HG03139 (cell line): Measurements from ENCODE around the gene LRCH3.

Source experiments
- ATAC-seq: cut with Tn5 transposase; IDR thresholded peaks from one replicate; pipeline ENCODE4 v1.9.1; 2021; ENCODE audit not compliant: unreplicated experiment

LRCH3 gene

DNA sequence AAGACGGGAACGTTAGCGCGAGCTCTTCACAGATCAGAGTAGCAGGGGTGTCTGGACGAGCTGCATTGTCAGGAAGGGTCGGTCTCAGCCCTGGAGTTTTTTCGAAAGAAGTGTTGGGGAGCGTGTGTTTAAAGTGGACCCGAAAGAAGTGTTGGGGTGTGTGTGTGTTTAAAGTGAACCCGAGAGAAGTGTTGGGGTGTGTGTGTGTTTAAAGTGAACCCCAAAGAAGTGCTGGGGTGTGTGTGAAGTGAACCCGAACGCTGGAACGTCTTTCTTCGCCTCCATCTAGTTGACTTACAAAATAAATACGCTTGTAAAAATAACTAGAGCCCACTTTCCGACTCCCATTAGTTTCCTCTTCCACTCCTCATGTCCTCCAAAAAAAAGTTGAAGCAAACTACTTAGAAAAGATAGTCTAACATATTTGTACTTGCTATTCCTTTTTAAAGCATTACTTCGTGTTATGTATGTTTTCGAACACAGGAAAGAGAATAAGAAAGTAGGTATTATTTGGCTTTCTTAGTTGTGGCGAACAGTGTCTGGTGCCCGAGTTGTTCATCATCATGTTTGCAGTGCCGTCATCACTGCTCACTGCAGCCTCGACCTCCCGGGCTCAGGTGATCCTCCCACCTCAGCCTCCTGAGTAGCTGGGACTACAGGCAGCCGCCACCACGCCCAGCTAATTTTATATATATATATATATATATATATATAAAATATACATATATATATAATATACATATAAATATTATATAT lies 1.0 kb downstream of the LRCH3 start:
- ATAC-seq = peak; percentile 18

DNA sequence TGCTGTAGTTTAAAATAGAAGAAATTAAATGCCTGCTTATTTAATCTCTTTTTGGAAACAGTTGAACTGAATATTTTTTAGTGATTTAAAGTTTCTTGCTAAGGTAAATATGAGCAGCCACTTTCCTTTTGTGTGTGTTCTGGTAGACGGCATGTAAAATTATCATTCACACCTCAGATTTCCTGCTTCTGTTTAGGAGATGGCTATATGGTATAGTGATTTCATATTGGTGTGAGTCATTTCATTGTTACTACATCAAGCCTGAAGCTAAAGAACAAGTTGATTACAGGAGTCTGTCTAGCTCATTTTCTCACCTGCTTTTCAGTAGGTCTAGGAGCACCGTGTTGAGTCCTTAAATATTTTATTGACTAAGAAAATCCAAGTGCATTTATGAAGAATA lies 2.2 kb downstream of the LRCH3 start:
- no peak for ATAC-seq

DNA sequence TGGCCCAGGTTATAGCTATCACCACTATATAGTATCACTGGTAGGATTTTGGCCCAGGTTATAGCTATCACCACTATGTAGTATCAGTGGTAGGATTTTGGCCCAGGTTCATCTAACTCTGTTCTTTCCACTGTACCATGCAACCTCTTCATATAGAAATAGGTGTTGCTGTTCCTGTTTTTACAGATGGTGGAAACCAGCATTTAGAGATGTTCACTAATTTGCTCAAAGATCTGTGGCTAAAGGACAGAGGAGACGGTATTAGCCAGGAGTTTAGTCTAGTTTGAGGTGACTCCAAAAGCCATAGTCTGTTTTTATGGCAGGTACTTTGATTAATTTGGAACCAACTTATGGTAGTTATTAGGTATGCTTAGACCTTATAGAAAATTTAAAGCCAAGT lies 3.1 kb downstream of the LRCH3 start:
- ATAC-seq = no peak

DNA sequence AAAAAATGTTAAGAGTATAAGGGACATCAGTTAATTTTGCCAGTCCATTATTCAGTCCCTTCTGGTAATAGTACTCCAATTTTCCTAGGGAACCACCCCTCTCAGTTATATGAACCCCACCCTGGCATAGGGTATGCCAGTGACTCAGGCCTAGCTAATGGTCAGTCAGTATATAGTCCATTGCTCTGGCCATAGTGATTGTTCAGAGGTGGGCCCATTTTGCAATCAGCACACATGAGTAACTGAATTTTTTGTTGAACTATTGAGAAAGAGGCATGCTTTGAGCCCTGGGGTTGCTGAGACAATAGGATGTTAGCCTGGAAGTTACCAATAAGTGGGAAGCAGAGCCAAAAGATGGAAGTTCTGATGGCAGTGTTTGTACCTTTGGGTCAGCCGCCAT lies 4.1 kb downstream of the LRCH3 start:
- ATAC-seq = no peak

DNA sequence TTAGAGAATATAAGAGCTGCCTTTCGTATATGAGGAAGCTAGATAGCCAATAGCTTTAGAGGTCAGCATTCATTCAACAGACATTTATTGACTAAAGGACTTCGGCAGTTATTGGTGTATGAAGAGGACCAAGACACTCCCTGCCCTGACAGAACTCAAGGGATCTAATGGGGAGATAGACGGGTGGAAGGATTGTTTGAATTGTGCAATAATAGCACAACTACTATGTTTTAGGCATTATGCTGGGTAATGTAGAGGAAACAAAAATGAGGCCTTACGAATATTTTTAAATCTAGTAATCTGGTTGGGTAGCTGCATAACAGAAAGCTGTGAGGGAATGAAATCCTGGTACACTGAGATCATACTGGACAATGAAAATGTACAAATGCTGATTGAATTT lies 5.0 kb downstream of the LRCH3 start:
- ATAC-seq = no peak

DNA sequence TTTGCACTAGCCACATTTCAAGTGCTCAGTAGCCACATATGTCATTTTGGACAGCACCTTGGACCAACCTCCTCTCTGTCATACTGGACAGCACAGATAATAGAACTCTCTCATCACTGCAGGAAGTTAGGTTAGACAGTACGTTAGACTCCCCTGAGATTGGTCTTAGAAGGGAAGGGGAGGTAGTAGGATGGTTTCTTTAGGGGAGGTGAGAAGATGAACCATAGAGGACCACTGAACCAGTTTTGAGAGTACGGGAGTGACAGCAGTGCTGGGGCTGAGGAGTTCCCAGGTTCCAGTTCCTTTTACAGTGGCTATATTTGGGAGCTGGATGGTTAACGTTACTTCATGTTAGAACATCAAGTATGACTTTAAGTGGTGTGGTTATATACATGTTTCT lies 7.8 kb downstream of the LRCH3 start:
- no peak for ATAC-seq

DNA sequence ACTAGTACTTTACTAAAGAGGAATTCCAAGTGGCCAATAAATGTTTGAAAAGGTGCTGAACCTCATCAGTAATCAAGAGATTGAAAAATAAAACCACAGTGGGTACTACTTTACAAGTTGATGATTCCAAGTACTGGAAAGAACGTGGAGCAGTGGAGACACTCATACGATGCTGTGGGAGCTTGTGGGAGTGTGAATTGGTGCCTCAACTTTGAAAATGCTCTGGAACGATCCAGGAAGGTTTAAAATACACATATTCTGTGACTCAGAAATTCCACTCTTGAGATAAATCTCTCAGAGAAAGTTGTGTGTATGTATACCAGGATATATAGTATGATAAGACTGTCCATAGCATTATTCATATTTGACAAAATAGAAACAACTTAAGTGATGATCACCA lies 9.3 kb downstream of the LRCH3 start:
- no peak for ATAC-seq

DNA sequence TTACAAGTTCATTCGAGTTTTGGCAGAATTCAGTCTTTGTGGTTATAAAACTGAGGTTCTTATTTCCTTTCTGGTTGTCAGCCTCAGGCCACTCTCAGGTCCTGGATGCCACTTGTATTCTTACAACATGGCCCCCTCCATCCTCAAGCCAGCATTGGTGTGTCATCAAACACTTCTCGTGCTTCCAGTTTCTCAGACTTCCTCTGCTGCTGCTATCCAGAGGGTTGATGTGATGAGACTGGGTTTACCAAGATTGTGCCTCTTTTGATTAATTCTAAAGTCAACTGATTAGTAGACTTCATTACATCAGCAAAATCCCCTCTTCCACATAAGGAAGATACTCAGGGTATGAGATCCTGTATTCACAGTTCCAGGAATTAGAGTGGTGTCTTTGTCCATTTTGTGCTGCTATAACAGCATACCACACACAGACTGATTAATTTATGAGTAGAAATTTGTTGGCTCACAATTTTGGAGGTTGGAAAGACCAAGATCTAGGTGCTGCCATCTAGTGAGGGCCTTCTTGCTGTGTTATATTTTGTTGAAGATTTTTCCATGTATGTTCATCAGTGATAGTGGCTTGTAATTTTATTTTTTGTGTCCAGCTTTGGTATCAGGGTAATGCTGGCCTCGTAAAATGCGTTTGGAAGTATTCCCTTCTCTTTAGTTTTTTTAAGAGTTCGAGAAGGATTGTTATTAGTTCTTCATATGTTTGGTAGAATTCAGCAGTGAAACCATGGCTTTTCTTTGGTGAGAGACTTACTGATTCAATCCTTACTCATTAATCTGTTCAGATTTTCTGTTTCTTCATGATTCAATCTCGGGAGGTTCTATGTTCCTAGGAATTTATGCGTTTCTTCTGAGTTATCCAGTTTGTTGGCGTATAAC lies 11.1 kb downstream of the LRCH3 start:
- no peak for ATAC-seq

DNA sequence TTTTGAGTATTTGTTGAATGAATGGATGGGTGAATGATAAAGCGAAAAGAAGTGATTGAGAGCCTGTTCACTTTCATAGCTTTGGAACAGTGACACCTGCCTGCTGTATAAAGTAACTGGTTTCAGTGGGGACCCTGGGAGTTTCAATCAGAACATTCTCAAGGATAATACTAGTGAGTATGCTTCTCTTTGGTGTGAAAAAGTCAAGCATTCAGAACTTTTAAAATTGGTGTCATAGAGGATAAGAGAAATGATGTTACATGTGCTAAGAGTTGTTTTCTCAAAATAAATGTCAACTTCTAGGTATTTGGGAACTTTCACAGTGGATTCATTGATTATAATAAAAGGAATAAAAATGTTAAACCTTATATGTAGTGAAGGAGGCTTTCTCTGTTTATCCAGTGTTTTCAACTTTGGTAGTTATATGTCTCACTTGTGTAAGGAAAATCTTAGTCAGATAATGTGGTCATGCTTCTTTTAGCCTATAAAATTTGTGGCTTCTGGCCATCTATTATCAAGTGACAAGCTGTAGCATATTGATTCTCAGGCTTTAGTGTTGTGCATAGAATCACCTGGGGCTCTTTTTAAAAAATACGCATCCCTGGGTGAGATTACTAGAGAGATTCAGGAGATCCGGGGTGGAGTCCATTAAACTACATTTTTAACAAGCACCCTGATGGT lies 11.9 kb downstream of the LRCH3 start:
- no peak for ATAC-seq

DNA sequence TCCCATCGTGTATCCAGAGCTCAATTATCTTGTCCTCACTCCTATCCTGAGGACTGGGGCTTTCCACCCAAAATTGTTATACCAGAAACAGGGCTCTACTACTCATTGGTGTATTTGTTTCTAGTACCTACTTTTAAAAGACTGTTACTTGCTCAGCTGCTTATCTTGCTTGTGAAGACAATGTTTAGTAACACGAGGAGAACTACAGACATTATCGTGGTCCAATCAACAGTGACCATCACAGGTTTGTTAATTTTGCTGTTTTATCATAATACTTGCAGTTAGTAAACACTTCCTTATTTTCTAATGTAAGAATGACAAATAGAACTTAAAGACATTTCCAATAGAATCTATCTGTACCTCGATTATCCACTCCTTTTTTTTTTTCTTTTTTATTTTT lies 13.5 kb downstream of the LRCH3 start:
- ATAC-seq = no peak

DNA sequence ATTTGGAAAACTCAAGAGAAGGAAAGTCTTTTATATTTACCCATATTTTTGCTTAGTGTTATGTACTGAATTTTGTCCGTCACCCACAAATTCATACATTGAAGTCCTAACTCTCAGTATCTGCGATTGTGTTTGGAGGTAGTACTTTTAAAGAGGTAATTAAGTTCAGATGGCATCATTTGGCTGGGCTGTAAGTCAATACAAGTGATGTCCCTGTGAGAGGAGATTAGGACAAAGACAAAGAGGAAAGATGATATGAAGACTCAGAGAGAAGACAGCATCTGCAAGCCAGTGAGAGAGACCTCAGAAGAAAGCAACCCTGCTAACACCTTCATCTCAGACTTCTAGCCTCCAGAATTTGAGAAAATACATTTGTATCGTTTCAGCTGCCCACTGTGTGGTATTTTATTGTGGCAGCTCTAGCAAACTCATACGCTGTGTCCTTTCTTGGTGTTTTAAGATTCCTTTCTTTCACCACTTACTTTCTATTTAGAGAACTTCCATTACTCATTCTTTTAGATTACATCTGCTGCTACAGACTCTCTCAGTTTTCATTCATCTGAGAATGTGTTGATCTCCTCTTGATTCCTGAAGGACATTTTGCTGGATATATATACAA lies 17.0 kb downstream of the LRCH3 start:
- no peak for ATAC-seq

DNA sequence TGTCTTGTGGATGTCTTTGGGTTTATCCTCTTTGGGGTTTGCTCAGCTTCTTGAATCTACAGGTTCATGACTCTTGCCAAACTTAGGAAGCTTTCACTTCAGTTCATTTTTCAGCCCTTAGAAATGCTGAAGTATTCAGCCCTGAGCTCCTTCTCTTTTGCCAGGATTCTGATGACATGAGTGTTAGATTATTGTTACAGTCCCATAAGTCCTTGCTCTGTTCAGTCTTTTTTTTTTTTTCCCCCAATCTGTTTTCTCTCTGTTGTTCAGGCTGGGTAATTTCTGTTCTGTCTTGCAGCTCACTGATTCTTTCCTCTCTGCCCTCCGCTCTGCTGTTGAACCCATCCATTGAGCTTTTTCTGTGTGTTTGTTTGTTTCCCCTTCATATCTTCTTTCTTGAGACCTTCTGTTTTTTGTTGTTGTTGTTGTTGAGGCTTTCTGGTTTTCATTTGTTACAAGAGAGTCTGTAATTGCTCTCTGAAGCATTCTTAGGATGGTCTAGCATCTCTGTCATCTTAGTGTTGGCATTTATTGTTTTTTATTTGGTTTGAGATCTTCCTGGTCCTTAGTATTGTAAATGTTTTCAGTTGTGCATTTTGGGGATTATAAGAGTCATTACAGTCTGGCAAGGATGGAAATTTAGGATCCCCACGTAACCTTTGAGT lies 18.4 kb downstream of the LRCH3 start:
- ATAC-seq = no peak

DNA sequence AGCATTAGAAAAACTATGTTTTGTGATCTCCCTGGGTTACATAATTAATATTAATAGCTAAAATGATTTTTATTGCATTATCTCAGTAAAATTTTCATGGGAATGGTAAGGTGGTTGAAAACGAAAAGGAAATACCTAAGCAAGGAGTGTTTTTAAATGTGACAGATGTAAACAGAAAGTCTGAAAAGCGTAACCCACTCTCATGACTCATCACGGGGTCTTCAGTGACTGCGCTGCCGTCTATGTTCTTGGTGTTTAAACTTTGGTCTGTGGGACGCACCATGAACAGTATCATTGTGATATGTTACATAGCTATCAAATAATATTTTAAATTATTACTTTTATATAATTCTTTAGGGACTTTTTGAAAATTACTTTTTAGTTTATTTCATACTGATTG lies 19.8 kb downstream of the LRCH3 start:
- no peak for ATAC-seq

DNA sequence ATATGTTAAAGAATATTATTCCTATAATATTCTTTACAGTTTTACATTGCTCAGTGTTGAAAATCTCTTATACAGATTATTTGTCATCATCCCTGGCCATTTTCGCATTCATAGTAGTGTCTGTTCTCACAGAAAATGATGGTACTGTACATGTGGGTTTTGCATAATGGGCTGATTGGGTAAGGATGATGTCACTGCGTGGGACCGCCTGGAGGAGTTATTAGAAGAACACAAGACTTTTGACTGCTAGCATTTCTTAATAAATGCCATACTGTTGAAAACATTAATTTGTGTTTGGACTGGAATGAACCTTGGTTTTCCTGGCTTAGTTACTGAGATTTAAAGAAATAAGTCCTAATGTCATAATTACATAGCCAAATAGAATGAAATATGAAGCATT lies 20.3 kb downstream of the LRCH3 start:
- ATAC-seq = no peak

DNA sequence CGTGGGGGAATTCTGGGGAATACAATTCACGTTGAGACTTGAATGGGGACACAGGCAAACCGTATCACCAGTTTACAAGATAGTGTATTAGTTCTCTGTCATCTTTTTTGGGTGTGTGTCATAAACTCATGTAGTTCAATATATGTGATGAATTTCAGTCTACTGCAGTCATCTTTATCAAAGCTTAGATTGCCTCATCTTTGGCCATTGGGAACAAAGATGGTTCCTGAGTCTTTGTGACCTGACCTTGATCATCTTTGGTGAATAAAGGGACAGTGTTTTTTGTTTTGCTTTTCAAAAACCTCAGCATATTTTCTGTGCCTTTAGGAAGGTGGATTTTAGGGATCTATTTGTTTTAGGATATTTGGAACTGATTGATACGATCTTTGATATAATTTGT lies 23.3 kb downstream of the LRCH3 start:
- ATAC-seq = no peak

DNA sequence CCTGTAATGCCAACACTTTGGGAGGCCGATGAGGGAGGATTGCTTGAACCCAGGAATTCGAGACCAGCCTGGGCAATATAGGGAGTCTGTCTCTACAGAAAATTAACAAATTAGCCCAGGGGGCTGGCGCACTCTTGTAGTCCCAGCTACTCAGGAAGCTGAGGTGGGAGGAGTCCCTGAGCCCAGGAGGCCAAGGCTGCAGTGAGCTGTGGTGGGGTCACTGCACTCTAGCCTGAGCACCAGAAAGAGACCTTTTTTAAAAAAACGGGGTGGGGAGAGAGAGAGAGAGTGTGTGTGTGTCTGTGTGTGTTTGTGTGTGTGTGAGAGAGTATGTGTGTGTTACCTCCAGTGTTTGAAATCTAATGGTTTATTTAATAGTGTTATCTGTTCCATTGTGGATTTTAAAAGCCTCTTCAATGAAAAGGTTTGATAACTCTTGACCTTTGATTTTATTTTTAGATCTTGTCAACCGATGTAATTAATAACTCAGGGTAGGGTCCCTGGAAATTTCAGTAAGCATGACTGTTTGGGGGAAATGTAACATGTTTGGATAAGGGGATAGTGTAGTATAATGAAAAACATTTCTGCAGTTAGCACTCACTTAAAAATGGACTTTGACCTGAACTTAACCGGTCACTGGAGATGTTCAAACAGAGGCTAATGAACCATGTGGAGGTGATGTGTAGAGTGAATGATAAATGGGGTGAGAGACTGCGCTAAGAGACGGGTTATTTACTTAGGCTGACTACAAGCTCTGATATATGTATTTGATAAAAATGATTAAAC lies 29.7 kb downstream of the LRCH3 start:
- ATAC-seq = no peak

DNA sequence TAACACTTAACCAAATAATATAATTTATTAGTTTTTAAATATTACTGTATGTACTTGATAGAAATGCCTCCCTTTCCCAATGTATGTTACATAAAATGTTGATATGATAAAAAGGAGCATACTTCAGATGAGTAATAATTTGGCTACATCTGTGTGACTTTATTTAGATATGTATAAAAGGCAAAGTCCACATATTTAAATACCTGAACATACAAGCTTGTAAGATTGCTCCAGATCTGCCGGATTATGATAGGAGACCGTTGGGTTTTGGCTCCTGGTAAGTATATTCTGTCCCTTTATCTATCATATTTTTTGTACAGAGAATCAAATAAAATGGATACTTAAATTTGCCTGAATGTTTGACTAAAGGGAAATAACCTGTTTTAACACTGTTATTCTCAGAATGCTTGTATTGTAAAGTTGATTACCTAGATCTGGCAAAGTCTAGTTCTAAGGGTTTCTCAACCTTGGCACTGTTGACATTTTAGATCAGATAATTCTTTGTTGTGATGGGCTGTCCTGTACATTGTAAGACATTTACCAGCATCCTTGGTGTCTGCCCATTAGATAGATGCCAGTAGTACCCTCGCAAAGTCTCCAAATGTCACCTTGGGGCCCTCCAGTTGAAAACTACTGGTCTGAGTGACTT lies 38.5 kb downstream of the LRCH3 start:
- ATAC-seq = no peak

DNA sequence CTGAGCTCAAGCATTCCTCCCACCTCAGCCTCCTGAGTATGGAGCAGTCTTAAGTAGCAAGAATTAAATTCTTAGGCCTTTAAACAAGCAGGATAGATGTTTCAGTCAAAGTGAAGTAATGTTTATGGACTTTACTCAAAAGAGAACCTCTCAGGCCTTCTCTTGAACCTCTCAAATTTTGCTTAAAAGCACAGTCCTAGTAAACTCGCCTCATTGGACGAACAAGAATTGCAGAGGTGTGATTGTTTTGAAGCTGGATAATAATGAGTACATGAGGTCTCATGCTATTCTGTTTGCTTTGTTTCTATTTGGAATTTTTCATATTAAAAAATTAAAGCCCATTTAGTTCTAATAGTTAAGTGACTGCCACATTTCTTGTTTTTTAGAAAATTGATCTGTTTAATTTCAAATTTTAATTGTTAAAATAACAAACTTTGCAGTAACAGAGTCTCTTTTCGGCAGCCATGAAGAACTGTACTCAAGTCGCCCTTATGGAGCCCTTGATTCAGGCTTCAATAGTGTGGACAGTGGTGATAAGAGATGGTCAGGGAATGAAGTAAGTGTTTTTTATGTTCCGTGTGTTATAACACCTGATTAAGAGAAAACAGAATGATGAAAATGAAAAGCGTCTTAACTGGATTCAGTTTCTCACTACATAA lies 39.4 kb downstream of the LRCH3 start:
- no peak for ATAC-seq

DNA sequence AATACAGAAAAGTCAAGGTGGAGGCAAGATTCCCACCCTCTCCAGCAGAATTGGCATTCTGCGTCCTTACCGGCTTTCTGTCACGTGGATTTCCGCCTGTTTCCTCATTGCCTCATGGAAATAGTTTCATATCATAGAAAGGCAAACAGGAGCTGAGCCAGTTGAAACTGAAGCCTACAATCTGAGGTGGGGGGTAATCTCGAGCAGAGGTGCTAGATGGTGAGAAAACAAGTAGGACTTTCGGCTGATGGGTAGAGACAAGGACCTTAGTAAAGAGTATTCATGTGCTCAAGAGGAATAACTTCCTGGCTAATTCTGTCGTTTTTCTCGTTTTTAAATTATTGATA lies 39.9 kb downstream of the LRCH3 start:
- ATAC-seq = no peak
